WTC11 (cell line): Measurements from ENCODE around the gene MAPK12.

ENCODE experiments used
- CREB1 ChIP-seq: sonication (generic); formaldehyde crosslinking; IDR thresholded peaks from 2 replicates; pipeline ENCODE4 v1.8.0; 2023; ENCODE audit warnings: mild to moderate bottlenecking, missing genetic modification reagents
- CREM ChIP-seq: sonication (generic); formaldehyde crosslinking; IDR thresholded peaks from 2 replicates; pipeline ENCODE4 v1.8.1; 2022; ENCODE audit warnings: mild to moderate bottlenecking, missing genetic modification reagents, moderate library complexity
- CTCF ChIP-seq: fragments of 200-600 bp; IDR thresholded peaks from 2 replicates; pipeline ENCODE4 v1.8.0; 2022; ENCODE audit warnings: antibody characterized with exemption
- MAX ChIP-seq: sonication (generic); formaldehyde crosslinking; IDR thresholded peaks from 2 replicates; pipeline ENCODE4 v1.8.0; 2022; ENCODE audit warnings: mild to moderate bottlenecking, missing genetic modification reagents
- PRDM15 ChIP-seq: sonication (generic); formaldehyde crosslinking; IDR thresholded peaks from 2 replicates; pipeline ENCODE4 v1.8.0; 2022; ENCODE audit warnings: missing genetic modification reagents
- SP1 ChIP-seq: sonication (generic); formaldehyde crosslinking; conservative IDR thresholded peaks from 2 replicates; pipeline ENCODE4 v1.8.1; 2022; ENCODE audit warnings: missing genetic modification reagents
- USF1 ChIP-seq: sonication (generic); formaldehyde crosslinking; IDR thresholded peaks from 2 replicates; pipeline ENCODE4 v1.8.0; 2022; ENCODE audit warnings: mild to moderate bottlenecking, missing genetic modification reagents
- USF2 ChIP-seq: sonication (generic); formaldehyde crosslinking; IDR thresholded peaks from 2 replicates; pipeline ENCODE4 v1.8.1; 2023; ENCODE audit warnings: mild to moderate bottlenecking, missing genetic modification reagents, moderate library complexity
- ZNF138 ChIP-seq: sonication (generic); formaldehyde crosslinking; conservative IDR thresholded peaks from 2 replicates; pipeline ENCODE4 v1.8.1; 2022; ENCODE audit warnings: mild to moderate bottlenecking, moderate library complexity, missing genetic modification reagents
- ZSCAN18 ChIP-seq: fragments of 250-450 bp; sonication (Bioruptor Pico); IDR thresholded peaks from 2 replicates; pipeline ENCODE4 v2.1.2; 2022; ENCODE audit warnings: mild to moderate bottlenecking, moderate library complexity

GRCh38 chr22:50264946-50265669 lies 3.6 kb upstream of the MAPK12 start:
- TF ChIP-seq ZNF138 (CRISPR knock-in tag) (no peak), CTCF (no peak), USF2 (CRISPR knock-in tag) (no peak), CREM (CRISPR knock-in tag) (no peak), MAX (CRISPR knock-in tag) (no peak), ZSCAN18 (CRISPR knock-in tag) (no peak), CREB1 (CRISPR knock-in tag) (no peak), SP1 (CRISPR knock-in tag) (no peak), PRDM15 (CRISPR knock-in tag) (no peak), USF1 (CRISPR knock-in tag) (no peak)
